Measurements from ENCODE around the gene SRGAP3. TPM values are rescaled to one million over a fixed set of nuclear protein-coding genes. Genes with fewer than 3 reads are reported as not detected.

The SRGAP3 gene
- total RNA-seq, 1 donor = 2.5 TPM

DNA sequence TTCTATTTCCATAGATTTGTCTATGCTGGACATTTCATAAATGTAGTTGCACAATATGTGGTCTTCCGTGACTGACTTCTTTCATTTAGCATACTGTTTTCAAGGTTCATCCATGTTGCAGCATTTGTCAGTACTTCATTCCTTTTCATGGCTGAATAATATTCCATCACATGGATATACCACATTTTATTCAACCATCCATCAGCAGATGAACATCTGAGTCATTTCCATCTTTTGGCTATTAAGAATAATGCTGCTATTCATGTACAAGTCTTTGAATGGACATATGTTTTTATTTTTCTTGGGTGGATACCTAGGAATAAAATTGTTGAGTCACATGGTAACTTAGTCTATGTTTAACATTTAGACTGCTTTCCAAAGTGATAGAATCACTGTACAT, 186.9 kb downstream of the SRGAP3 start:
- no peak for DNase-seq (ENCODE audit: insufficient read length, low spot score, missing footprints)
- H3K27me3 ChIP-seq (ENCODE audit: insufficient read depth, low read length) = peaks cover 3% of the 10 kb centered on the region
- H3K4me2 ChIP-seq (ENCODE audit: insufficient read depth, low read length) = no peak overlapping the region
- H3K27ac ChIP-seq (ENCODE audit: low read depth, low read length) = no peak overlapping the region
- no peak overlapping the region for H3K4me3 ChIP-seq (ENCODE audit: insufficient read depth, low read length)
- H3K36me3 ChIP-seq (ENCODE audit: insufficient read depth, low read length) = no peaks in the 10 kb centered on the region
- no peak overlapping the region for H2AFZ ChIP-seq (ENCODE audit: low read length)
- H3K9me3 ChIP-seq (ENCODE audit: low read depth, low read length) = no peaks in the 10 kb centered on the region
- H4K20me1 ChIP-seq (ENCODE audit: insufficient read depth, low read length) = no peaks in the 10 kb centered on the region
- TF ChIP-seq, protein P1, sequence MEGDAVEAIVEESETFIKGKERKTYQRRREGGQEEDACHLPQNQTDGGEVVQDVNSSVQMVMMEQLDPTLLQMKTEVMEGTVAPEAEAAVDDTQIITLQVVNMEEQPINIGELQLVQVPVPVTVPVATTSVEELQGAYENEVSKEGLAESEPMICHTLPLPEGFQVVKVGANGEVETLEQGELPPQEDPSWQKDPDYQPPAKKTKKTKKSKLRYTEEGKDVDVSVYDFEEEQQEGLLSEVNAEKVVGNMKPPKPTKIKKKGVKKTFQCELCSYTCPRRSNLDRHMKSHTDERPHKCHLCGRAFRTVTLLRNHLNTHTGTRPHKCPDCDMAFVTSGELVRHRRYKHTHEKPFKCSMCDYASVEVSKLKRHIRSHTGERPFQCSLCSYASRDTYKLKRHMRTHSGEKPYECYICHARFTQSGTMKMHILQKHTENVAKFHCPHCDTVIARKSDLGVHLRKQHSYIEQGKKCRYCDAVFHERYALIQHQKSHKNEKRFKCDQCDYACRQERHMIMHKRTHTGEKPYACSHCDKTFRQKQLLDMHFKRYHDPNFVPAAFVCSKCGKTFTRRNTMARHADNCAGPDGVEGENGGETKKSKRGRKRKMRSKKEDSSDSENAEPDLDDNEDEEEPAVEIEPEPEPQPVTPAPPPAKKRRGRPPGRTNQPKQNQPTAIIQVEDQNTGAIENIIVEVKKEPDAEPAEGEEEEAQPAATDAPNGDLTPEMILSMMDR (IDR thresholded peaks at IDR 0.05; ENCODE audit: extremely low read depth, low read depth, low read length) = no peak
- H3K79me2 ChIP-seq (ENCODE audit: insufficient read depth, low read length) = no peaks in the 10 kb centered on the region
- no peaks in the 10 kb centered on the region for H3K4me1 ChIP-seq (ENCODE audit: insufficient read depth, low read length)

DNA sequence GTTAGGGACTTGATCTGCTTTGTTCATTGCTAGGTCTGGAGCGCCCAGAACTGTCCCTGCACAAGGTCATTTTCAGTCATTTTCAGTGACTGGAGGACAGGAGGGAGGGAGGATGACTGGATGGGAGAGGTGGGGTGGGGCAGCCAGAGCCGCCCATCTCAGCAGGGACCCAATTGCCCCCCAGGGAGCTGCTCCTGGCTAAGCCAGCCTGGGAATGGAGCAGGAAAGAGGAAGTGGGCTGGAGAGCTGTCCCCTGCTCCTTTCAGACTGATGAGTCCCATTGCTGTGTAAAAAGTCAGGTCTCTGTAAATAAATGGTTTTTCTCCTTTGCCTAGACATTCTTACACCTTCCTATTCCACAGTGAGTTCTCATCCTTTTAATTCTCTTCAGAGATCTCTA, 187.8 kb downstream of the SRGAP3 start:
- no peaks in the 10 kb centered on the region for H3K9me3 ChIP-seq (ENCODE audit: low read depth, low read length)
- H3K27me3 ChIP-seq (ENCODE audit: insufficient read depth, low read length) = peaks cover 3% of the 10 kb centered on the region
- DNase-seq (ENCODE audit: insufficient read length, low spot score, missing footprints) = no peak
- H3K4me2 ChIP-seq (ENCODE audit: insufficient read depth, low read length) = no peak overlapping the region
- H3K4me1 ChIP-seq (ENCODE audit: insufficient read depth, low read length) = no peaks in the 10 kb centered on the region
- H2AFZ ChIP-seq (ENCODE audit: low read length) = no peak overlapping the region
- H3K27ac ChIP-seq (ENCODE audit: low read depth, low read length) = no peak overlapping the region
- H4K20me1 ChIP-seq (ENCODE audit: insufficient read depth, low read length) = no peaks in the 10 kb centered on the region
- no peak overlapping the region for H3K4me3 ChIP-seq (ENCODE audit: insufficient read depth, low read length)
- TF ChIP-seq, protein P1 (IDR thresholded peaks at IDR 0.05; ENCODE audit: extremely low read depth, low read depth, low read length) = no peak
- H3K79me2 ChIP-seq (ENCODE audit: insufficient read depth, low read length) = no peaks in the 10 kb centered on the region
- no peaks in the 10 kb centered on the region for H3K36me3 ChIP-seq (ENCODE audit: insufficient read depth, low read length)

DNA sequence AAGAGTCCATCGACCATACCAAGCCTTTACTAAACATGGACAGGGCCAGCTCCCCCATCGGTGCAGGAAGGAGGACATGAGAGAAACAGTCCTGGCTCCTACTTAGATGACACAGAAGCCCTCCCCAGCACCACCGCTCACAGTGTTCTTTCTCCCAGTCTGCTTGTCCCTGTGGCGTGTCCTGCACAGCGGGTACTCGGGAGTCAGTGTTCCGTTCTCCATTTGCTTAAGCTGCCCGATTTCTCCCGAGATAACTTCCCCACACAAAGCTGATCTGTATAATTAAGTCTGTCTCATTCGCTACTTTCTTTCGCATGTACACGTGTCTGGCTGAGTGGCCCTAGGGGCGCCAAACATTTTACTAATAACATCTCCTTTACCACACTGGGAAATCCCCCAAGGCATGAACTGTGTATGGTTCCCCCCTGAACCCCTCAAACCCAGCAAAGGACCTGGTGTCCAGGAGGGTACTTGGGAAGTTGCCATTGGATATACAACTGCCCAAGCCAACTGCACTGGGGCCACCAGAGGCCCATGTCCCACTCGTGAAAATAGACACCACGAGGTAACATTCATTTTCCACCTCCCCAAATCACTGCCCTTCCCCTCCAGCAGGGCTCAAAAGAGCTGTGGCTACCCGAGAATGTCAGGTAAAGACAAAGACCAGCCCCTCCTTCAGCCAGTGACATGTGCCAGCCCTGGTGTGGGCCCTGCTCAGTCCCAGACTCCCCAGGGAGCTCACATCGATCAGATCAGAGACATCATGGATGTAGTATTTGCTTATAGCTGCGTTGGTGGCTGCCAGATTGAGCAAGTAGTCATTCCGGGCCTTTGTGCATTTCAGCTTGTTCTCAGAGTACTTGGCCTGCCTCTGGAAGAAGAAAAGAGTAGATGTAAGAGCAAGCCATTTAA, 189.7 kb downstream of the SRGAP3 start:
- Histone ChIP-seq H4K20me1 (ENCODE audit: insufficient read depth, low read length) (no peaks in the 10 kb centered on the region), H3K4me3 (ENCODE audit: insufficient read depth, low read length) (no peak overlapping the region), H3K79me2 (ENCODE audit: insufficient read depth, low read length) (no peaks in the 10 kb centered on the region), H3K4me1 (ENCODE audit: insufficient read depth, low read length) (no peaks in the 10 kb centered on the region), H2AFZ (ENCODE audit: low read length) (no peak overlapping the region), H3K27ac (ENCODE audit: low read depth, low read length) (no peak overlapping the region), H3K27me3 (ENCODE audit: insufficient read depth, low read length) (peaks cover 6% of the 10 kb centered on the region), H3K9me3 (ENCODE audit: low read depth, low read length) (no peaks in the 10 kb centered on the region), H3K4me2 (ENCODE audit: insufficient read depth, low read length) (no peak overlapping the region), H3K36me3 (ENCODE audit: insufficient read depth, low read length) (no peaks in the 10 kb centered on the region)
- TF ChIP-seq, protein P1 (IDR thresholded peaks at IDR 0.05; ENCODE audit: extremely low read depth, low read depth, low read length) = no peak
- DNase-seq (ENCODE audit: insufficient read length, low spot score, missing footprints) = no peak

DNA sequence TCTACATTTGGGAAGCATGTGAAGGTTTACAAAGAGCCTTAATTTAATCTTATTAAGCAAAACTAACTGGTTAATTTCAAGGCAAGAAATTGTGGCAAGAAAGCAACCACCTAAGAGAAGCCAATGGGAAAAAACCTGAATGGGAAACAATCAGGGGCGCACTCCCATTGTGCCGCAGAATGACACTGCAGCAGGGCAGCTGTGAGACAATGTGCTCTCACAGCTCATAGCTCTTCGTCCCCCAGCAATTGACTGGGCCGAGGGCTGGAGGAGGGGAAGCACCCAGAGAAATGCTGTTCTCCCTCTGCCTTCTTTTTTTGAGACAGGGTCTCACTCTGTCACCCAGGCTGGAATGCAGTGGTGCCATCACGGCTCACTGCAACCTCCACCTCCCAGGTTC, 192.9 kb downstream of the SRGAP3 start:
- no peak overlapping the region for H3K4me3 ChIP-seq (ENCODE audit: insufficient read depth, low read length)
- TF ChIP-seq, protein P1 (IDR thresholded peaks at IDR 0.05; ENCODE audit: extremely low read depth, low read depth, low read length) = no peak
- no peaks in the 10 kb centered on the region for H3K9me3 ChIP-seq (ENCODE audit: low read depth, low read length)
- peaks cover 3% of the 10 kb centered on the region for H3K27me3 ChIP-seq (ENCODE audit: insufficient read depth, low read length)
- H3K4me1 ChIP-seq (ENCODE audit: insufficient read depth, low read length) = no peaks in the 10 kb centered on the region
- no peaks in the 10 kb centered on the region for H3K79me2 ChIP-seq (ENCODE audit: insufficient read depth, low read length)
- DNase-seq (ENCODE audit: insufficient read length, low spot score, missing footprints) = no peak
- no peak overlapping the region for H3K4me2 ChIP-seq (ENCODE audit: insufficient read depth, low read length)
- no peaks in the 10 kb centered on the region for H4K20me1 ChIP-seq (ENCODE audit: insufficient read depth, low read length)
- H3K27ac ChIP-seq (ENCODE audit: low read depth, low read length) = no peak overlapping the region
- no peak overlapping the region for H2AFZ ChIP-seq (ENCODE audit: low read length)
- no peaks in the 10 kb centered on the region for H3K36me3 ChIP-seq (ENCODE audit: insufficient read depth, low read length)
